Fibroblast of the aortic adventitia (primary cell): ENCODE results near the gene VWA1. TPM values are rescaled to one million over a fixed set of nuclear protein-coding genes. Genes with fewer than 3 reads are reported as not detected.
"Not testable (repeated sequence)": the region's sequence is repeated elsewhere in the genome, so short reads cannot be mapped to it uniquely, and the experiment has no call there.

Experiments
- DNase-seq: peaks from one replicate; pipeline ENCODE4 v3.0.0-alpha.2; 2010; ENCODE audit warnings: low read depth
- H3K4me3 ChIP-seq: 2 replicates; pipeline ENCODE4 v1.5.1; 2011; ENCODE audit warnings: low read depth, mild to moderate bottlenecking, control low read depth, low read length, moderate library complexity
- total RNA-seq: library from RNA; depleted of rRNA; stranded (reverse); fragments of >200 nt; gene quantifications from 2 replicates; pipeline ENCODE4 v1.2.3, GENCODE V29; 2012; ENCODE audit warnings: low replicate concordance
- TF ChIP-seq, protein P1 (sequence below): IDR thresholded peaks from 2 replicates; pipeline ENCODE4 v1.5.1; 2011; ENCODE audit warnings: mild to moderate bottlenecking, low read length, control low read depth, inconsistent platforms; ENCODE audit not compliant: insufficient read depth

The VWA1 gene
- total RNA-seq, 1 donor, result 1.8 TPM

DNA sequence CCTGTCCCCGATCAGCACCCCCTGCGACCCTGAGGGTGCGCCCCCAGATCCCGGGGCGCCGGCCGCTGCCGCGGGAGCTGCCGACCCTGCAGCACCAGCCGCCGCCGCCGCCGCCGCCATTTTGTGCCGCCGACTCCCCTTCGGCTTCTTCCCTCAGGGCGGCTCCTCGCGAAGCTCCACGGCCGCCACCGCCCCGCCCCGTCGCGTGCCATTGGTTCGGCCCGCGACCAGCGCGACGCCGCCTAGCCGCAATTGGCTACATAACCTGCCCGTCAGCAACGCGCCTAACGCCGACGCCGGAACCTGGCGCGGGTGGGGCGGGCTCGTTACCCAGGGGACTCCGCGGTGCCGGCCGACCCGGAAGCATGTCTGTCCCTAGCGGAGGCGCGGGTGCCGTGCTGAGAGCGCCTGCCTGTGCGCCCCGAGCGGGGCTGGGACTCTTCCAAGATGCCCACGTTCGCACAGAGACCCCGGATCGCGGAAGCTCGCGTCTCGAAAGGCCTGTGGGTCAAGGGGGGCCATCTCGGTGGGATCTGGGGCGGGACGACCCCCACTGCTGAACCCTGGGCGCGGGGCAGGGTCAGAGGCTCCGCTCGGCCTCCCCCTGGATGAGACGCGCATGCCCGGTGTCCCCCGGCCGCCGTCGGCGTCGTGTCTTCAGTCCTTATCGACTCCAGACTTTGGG, 36.2 kb upstream of the VWA1 start, which contains the start of gene CCNL2:
Gene CCNL2, minus strand, starts transcription at position 149 of the 685 bp plus-strand sequence. Its CDS starts 29 bp downstream, at position 120.
- H3K4me3 ChIP-seq, result peak within 1 kb of the TSS; percentile 98
- TF ChIP-seq, protein P1, sequence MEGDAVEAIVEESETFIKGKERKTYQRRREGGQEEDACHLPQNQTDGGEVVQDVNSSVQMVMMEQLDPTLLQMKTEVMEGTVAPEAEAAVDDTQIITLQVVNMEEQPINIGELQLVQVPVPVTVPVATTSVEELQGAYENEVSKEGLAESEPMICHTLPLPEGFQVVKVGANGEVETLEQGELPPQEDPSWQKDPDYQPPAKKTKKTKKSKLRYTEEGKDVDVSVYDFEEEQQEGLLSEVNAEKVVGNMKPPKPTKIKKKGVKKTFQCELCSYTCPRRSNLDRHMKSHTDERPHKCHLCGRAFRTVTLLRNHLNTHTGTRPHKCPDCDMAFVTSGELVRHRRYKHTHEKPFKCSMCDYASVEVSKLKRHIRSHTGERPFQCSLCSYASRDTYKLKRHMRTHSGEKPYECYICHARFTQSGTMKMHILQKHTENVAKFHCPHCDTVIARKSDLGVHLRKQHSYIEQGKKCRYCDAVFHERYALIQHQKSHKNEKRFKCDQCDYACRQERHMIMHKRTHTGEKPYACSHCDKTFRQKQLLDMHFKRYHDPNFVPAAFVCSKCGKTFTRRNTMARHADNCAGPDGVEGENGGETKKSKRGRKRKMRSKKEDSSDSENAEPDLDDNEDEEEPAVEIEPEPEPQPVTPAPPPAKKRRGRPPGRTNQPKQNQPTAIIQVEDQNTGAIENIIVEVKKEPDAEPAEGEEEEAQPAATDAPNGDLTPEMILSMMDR, result peak; percentile 72
- DNase-seq, result peak; percentile 98

DNA sequence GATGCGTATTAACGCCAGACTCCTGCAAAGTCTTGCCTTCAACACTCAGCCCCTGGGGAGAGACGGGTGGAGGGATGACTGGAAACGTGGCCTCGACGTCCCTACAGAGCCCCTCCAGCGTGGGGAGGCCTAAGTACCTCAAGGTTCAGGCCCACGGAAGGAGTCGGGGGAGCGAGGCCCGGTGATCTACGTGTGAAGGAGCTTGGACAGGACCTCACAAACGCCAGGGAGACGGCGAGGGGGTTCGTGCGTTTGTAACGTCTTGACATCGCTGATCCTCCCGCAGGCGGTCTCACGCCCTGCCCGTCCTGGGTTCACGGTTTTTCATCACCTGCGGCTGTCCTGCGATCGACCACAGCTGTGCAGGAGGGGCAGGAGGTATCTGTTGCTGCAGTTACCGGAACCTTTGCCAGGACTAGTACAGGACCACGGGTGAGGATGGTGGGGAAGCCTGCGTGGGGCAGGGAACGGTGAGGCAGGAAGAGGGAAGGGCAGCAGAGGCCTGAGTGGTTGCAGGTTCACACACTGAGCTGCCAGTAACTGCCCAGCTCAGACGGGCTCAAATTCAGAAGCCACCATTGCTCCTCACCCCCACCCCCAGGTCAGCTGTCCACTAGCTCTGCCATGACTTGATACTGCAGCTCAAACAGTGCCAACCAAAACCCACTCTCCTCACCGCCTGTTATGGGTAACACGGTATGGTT, 35.5 kb upstream of the VWA1 start:
- DNase-seq, result peak; percentile 34
- peak overlapping the region; percentile 98 for H3K4me3 ChIP-seq
- TF ChIP-seq, protein P1, result no peak

DNA sequence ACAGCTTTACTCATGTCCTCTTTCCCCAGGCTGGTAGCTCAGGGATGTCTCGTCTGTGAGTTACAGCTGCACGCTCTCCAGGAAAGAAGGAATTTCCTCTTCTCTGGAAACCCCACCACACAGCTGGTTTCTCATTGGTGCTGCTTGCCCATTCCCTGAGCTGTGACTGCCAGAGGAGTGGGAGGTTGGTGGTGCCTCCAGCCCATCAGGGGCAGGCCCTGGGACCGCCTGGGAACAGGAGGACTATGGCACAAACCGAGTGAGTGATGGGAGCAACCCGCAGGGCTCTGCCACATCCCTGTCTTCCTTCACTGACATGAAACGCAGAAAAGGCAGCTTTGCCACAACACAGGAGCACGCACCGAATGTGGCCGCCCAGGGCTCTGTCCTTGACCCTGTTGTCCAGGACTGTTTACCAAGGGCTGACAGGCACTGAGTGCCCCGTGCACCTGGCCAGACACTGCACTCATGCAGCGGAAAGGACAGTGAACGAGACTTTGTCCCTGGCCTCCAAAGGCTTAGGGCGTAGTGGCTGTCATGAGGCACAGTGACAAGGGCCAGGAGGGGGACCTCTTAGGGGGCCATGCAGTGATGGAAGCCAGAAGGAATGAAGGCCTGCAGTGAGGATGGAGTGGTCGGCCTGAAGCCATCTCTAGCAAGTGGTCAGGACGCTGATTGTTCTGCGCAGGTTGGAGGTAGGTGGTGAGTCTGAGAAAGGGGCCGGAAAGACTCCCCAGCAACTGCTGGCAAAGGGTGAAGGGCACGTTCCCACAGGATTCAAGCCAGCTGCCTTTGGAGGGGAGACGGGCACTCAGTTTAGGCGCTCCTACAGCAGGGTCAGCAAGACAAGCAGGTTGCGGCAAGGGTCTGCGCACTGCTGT, 34.7 kb upstream of the VWA1 start:
- peak overlapping the region; percentile 98 for H3K4me3 ChIP-seq
- DNase-seq, result no peak
- TF ChIP-seq, protein P1, result no peak

DNA sequence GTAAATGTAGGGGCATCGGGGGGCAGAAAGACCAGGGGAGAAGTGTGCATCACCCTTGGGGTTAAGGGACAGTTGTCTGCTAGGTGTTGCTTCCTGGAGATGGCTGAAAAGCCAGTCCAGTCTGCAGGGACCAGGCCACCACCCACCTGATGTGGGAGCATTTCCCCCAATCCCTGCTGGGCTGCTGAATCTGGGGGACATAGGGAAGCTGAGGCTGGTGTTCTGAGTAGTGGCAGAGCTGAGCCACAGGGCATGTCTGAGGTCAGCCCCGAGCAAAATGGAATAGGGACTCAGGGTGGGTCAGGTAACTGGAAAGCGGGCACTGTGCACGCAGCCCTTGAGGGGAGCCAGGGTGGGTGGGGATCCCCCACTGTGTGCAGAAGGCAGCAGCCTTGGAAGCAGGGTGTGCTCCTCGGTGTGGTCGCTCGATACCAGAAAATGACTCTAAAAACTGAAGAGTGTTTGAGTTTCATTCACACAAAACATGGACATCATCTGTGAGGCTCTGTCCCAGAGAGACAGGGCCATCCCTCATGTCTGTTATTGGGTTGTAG, 34.0 kb upstream of the VWA1 start:
- TF ChIP-seq, protein P1, result no peak
- peak overlapping the region; percentile 13 for H3K4me3 ChIP-seq
- no peak for DNase-seq

DNA sequence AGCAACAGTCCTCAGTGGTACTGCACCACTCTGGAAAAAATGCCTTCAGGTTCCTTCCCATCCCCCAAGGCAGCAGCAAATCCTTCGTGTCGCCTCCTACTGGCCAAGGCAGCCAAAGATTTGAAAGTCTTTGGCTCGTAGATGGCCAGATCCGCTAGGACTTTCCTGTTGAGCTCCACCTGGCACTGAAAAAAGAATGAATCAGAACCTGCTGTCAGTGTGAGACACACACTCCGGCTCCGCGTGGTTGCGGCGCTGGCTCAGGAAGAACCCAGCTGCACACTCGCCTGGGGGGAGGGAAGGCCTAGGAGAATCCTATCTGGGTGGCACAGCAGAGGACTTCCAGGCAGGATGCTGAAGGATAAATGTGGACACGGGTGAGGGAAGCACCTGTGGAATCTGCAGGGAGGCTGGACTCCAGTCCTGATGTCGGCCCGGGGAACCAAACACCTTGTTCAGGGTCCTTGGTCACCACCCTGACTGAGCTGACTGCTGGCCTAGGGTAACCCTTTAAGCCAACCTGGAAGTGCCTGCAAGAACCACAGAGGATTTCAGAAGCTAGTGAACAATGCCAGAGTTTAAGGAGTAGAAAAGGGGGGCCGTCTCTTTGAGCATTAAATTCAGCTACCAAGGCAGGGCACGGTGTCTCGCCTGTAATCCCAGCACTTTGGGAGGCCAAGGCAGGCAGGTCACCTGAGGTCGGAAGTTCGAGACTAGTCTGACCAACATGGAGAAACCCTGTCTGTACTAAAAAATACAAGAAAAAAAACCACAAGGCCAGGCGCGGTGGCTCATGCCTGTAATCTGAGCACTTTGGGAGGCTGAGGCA, 33.2 kb upstream of the VWA1 start:
- TF ChIP-seq, protein P1, result peak; percentile 73
- DNase-seq, result peak; percentile 70

DNA sequence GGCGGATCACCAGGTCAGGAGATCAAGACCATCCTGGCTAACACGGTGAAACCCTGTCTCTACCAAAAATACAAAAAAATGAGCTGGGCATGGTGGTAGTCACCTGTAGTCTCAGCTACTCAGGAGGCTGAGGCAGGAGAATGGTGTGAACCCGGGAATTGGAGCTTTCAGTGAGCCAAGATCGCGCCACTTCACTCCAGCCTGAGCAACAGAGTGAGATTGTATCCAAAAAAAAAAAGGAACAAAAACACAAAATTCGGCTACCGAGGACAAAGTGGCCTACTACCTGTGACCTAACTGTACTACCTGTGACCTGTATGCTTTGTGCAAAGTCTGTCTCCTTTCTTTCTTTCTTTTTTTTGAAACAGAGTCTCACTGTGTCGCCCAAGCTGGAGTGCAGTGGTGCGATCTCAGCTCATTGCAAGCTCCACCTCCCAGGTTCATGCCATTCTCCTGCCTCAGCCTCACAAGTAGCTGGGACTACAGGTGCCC, 32.5 kb upstream of the VWA1 start:
- not testable (repeated sequence) for H3K4me3 ChIP-seq, DNase-seq

More for the DNA sequence above, 33.2 kb upstream of the VWA1 start:
- no peak overlapping the region for H3K4me3 ChIP-seq
